Ovary (tissue), 9 donors: Measurements from ENCODE around the gene CHSY3. TPM values are rescaled to one million over a fixed set of nuclear protein-coding genes. Genes with fewer than 3 reads are reported as not detected.

Source experiments
- DNase-seq, 5 donors: peaks; one replicate each; pipeline ENCODE4 v3.0.0-alpha.2; 2019 to 2020
- H3K27ac ChIP-seq, 2 donors: fragments of 200-600 bp; one replicate each; pipeline versions ENCODE4 v1.5.1 to v1.8.0; 2019 to 2022
- H3K27me3 ChIP-seq: fragments of 200-600 bp; one replicate; pipeline ENCODE4 v1.8.0; 2022
- H3K36me3 ChIP-seq: fragments of 200-600 bp; sonication (generic); one replicate; pipeline ENCODE4 v1.5.1; 2019
- H3K4me1 ChIP-seq: one replicate; pipeline ENCODE4 v1.8.1; 2013; ENCODE audit warnings: mild to moderate bottlenecking, moderate library complexity; ENCODE audit not compliant: insufficient read depth
- H3K4me3 ChIP-seq: fragments of 200-600 bp; sonication (generic); one replicate; pipeline ENCODE4 v1.5.1; 2017
- H3K9me3 ChIP-seq, 2 donors: fragments of 200-600 bp in 1 of 2; sonication (generic) in 1 of 2; one replicate each; pipeline versions ENCODE4 v1.5.1 to v1.8.1; 2013 to 2019; ENCODE audit warnings: mild to moderate bottlenecking in 1 of 2, moderate library complexity in 1 of 2
- EP300 ChIP-seq: sonication (generic); formaldehyde crosslinking; IDR thresholded peaks from one replicate; pipeline ENCODE4 v1.6.1; 2017; ENCODE audit warnings: antibody characterized with exemption
- POLR2A ChIP-seq: fragments of 450-650 bp; IDR thresholded peaks from one replicate; pipeline ENCODE4 v1.6.1; 2017; ENCODE audit warnings: antibody characterized with exemption, mild to moderate bottlenecking, moderate library complexity
- WGBS, 3 donors: extraction: QIAGEN DNeasy Blood & Tissue Kit in 1 of 3; methylation state at CpG; one replicate each; pipeline versions ENCODE4 v1.1.5 to v1.1.7; 2013 to 2017; 5-methylcytosine and 5-hydroxymethylcytosine counted together
- intact Hi-C, 4 donors: fragments of 100-400 bp; cut with DNase I; formaldehyde crosslinking; loops; one replicate each; pipeline versions ENCODE4 v1.11.0 to v1.15.1; 2022 to 2023
- polyA plus RNA-seq, 2 donors: library from polyadenylated mRNA; stranded (reverse); fragments of 200-250 nt in 1 of 2; fragments of 350-450 nt in 1 of 2; fragmentation: Illumina TruSeq in 1 of 2; extraction: RNeasy Lipid Tissue Mini Kit (QIAGEN cat#74804) in 1 of 2; gene quantifications; one replicate each; pipeline ENCODE4 v1.2.3, GENCODE V29; 2013 to 2014
- total RNA-seq, 7 donors: library from RNA; depleted of rRNA in 2 of 7; stranded (reverse); fragments of >200 nt in 2 of 7; fragmentation: NEBNext Ultra II Directional in 3 of 7; extraction: Animal tissue kit (Norgen Biotek cat#: 25700) in 3 of 7; gene quantifications; one replicate each; pipeline versions ENCODE4 v1.1.0 to v1.2.4, GENCODE V29; 2016 to 2023
- TF ChIP-seq, protein P1 (sequence below), 3 donors: fragments of 450-650 bp in 2 of 3; fragments of 200-600 bp in 1 of 3; IDR thresholded peaks; one replicate each; pipeline versions ENCODE4 v1.5.1 to v1.8.0; 2016 to 2022; ENCODE audit warnings: antibody characterized with exemption in 3 of 3, mild to moderate bottlenecking in 1 of 3
- donor health status: DM: no; HTN: no; CAD: no; lungs with moderate emphysema.
- donor health status: DM: no; HTN: no; CAD: no.
- donor health status: Bipolar disorder and iron deficiency.
- donor health status: DM: yes; HTN: yes; CAD: no.
- donor health status: DM: no; HTN: no; CAD: no.
- donor health status: DM: yes; HTN: yes; CAD: no.

Gene CHSY3
- total and polyA plus RNA-seq, 9 donors, result 0.13 to 5.5 (median 0.74) TPM

DNA sequence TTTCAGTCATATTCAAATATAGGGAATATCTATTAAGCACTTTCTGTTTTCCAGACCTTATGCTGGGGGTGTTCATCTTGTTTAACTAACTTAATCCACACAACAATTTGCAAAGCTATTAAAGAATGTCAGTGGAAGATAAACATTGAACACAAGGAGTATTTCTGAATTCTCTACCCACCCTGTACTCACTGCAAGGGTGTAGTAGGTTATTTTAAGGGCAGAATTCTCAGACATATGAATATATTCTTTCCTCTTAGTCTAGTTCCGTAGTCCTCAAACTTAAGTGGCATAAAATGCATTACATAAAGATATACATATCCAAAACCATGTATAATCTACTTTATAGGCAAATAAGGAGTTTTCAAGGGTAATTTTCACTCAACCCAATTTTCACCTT is 19.9 kb upstream of the CHSY3 start:
- 82 to 97% (median 85%) methylated on average over 1 of the region's 1 CpG for WGBS, 3 donors

DNA sequence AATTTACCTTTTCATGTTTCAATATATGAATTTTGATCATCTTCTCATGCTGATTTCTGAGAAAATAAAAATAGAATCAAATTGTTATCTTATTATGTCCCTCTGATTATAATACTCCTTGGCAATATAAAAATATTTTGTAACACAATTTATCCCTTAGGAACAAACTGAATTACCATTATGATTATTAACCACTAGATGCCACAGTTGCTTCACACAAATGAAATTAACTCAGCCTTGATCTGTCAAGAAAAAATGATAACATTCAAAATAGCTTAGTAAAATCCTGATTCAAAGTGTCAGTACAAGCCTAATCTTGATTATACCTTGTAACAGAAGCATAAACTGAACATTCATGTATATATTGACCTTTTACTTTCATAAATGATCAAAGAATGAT is 4.8 kb upstream of the CHSY3 start:
- Histone ChIP-seq H3K36me3 (no peaks in the 10 kb centered on the region), H3K27me3 (no peaks in the 10 kb centered on the region), H3K9me3 (no peaks in the 10 kb centered on the region), H3K4me1 (peaks cover 3% of the 10 kb centered on the region), H3K4me3 (no peak overlapping the region), H3K27ac (no peak overlapping the region)
- intact Hi-C loops, result no loop called here
- DNase-seq, result no peak
- TF ChIP-seq, protein P1, sequence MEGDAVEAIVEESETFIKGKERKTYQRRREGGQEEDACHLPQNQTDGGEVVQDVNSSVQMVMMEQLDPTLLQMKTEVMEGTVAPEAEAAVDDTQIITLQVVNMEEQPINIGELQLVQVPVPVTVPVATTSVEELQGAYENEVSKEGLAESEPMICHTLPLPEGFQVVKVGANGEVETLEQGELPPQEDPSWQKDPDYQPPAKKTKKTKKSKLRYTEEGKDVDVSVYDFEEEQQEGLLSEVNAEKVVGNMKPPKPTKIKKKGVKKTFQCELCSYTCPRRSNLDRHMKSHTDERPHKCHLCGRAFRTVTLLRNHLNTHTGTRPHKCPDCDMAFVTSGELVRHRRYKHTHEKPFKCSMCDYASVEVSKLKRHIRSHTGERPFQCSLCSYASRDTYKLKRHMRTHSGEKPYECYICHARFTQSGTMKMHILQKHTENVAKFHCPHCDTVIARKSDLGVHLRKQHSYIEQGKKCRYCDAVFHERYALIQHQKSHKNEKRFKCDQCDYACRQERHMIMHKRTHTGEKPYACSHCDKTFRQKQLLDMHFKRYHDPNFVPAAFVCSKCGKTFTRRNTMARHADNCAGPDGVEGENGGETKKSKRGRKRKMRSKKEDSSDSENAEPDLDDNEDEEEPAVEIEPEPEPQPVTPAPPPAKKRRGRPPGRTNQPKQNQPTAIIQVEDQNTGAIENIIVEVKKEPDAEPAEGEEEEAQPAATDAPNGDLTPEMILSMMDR (IDR thresholded peaks at IDR 0.05), result no peak
- TF ChIP-seq EP300 (no peak), POLR2A (no peak)

More for the DNA sequence above, 19.9 kb upstream of the CHSY3 start:
- no peak overlapping the region for H3K27ac ChIP-seq
- no peaks in the 10 kb centered on the region for H3K36me3 ChIP-seq
- H3K9me3 ChIP-seq, result no peaks in the 10 kb centered on the region
- H3K4me3 ChIP-seq, result no peak overlapping the region
- H3K27me3 ChIP-seq, result no peaks in the 10 kb centered on the region
- no peaks in the 10 kb centered on the region for H3K4me1 ChIP-seq
- TF ChIP-seq, protein P1 (IDR thresholded peaks at IDR 0.05), result no peak
- TF ChIP-seq EP300, result no peak
- no peak for TF ChIP-seq POLR2A
- intact Hi-C loops, result no loop called here
- DNase-seq, result no peak

DNA sequence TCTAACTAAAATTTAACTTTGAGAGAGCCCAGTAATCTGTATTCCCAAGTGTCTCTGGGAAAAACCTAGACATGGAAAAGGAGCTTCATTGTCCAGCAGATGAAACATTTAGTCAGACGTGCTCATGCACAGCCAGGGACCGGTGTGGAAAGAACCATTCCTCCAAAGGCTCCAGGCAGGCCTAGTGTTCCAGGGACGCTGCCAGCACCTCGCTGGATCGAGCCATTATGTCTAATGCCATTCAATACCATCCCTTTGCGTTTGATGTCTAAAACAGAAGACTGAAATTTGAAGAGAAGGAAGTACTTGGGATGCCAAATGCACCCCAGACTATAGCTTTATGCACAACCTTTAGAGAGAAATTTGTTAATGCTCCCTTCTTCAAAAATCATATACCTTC is 1.4 kb upstream of the CHSY3 start:
- DNase-seq, result no peak
- H3K4me1 ChIP-seq, result peaks cover 4% of the 10 kb centered on the region
- no peaks in the 10 kb centered on the region for H3K9me3 ChIP-seq
- no peaks in the 10 kb centered on the region for H3K36me3 ChIP-seq
- intact Hi-C loops, result loop anchor here in 1 of 4 donors (10.0 kb wide), 1 partner anchor 1202 kb away; no protein-coding TSS in a partner anchor
- 82 to 87% (median 85%) methylated on average over 6 of the region's 6 CpGs for WGBS, 3 donors
- H3K27me3 ChIP-seq, result no peaks in the 10 kb centered on the region
- H3K27ac ChIP-seq, result no peak overlapping the region
- no peak overlapping the region for H3K4me3 ChIP-seq
- TF ChIP-seq EP300, result no peak

DNA sequence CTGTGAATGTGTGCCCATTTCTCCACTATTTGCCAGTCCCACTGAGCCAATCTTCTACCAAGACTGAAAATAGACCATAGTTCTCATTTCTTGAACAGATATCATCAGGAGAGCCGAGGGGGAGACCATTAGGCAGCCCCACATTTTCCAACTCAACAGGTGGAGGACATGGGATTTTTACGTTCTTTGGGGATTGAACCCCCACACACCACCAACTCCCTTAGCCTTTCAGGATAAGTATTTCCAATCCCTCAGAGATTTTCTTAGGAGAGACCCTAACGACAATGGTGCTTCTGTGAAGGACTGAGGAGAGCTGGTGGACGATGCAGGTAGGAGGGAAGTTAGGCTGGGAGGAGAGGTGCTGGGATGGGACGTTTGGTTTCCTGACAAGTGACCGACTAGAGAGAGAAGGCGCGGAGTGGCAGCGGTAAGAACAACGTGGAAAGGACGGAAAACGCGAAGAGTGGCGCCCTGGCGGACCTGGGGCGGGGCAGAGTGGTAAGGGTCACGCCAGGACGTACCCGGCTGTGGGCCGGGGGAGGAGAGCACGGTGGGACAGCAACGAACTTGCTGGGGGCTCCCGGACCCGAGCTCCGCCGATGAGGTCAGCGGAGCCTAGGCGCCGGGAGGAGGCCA is 681 bp upstream of the CHSY3 start:
- DNase-seq, result no peak
- no peaks in the 10 kb centered on the region for H3K27me3 ChIP-seq
- H3K9me3 ChIP-seq, result no peaks in the 10 kb centered on the region
- intact Hi-C loops, result loop anchor here in 1 of 4 donors (10.0 kb wide), 1 partner anchor 1201 kb away; no protein-coding TSS in a partner anchor
- TF ChIP-seq, protein P1 (IDR thresholded peaks at IDR 0.05), result no peak
- no peak for TF ChIP-seq POLR2A
- TF ChIP-seq EP300, result no peak
- no peaks in the 10 kb centered on the region for H3K36me3 ChIP-seq
- WGBS, 3 donors, result 5 to 9% (median 8%) methylated on average over 29 of the region's 29 CpGs
- H3K4me3 ChIP-seq, result peak overlapping the region; percentile 56
- H3K4me1 ChIP-seq, result peaks cover 4% of the 10 kb centered on the region
- H3K27ac ChIP-seq, result peak overlapping the region in 1 of 2 donors; percentile 41
